Prostate gland (tissue), 2 donors: Measurements from ENCODE around the gene C6orf47. TPM values are rescaled to one million over a fixed set of nuclear protein-coding genes. Genes with fewer than 3 reads are reported as not detected.

ENCODE experiments used
- DNase-seq: peaks from one replicate; pipeline ENCODE4 v3.0.0-alpha.2; 2019; ENCODE audit warnings: low spot score
- H3K27ac ChIP-seq, 2 donors: fragments of 200-600 bp; sonication (generic); 2 replicates each; pipeline ENCODE4 v1.5.1; 2017 to 2019
- H3K27me3 ChIP-seq: fragments of 200-600 bp; sonication (generic); replicated peaks from 2 replicates; pipeline ENCODE4 v1.5.1; 2019; ENCODE audit not compliant: insufficient read depth
- H3K36me3 ChIP-seq, 2 donors: fragments of 200-600 bp; sonication (generic); 1 replicate in 1 of 2; 2 replicates in 1 of 2; pipeline versions ENCODE4 v1.5.1 to v1.8.1; 2017 to 2019
- H3K4me1 ChIP-seq: fragments of 200-600 bp; sonication (generic); replicated peaks from 2 replicates; pipeline ENCODE4 v1.5.1; 2019
- H3K4me3 ChIP-seq, 2 donors: fragments of 200-600 bp; sonication (generic); 2 replicates each; pipeline ENCODE4 v1.5.1; 2017 to 2019
- H3K9me3 ChIP-seq: fragments of 200-600 bp; sonication (generic); 2 replicates; pipeline ENCODE4 v1.5.1; 2017
- POLR2A ChIP-seq: fragments of 450-650 bp; IDR thresholded peaks from one replicate; pipeline ENCODE4 v1.6.1; 2016; ENCODE audit warnings: antibody characterized with exemption, mild to moderate bottlenecking
- POLR2AphosphoS5 ChIP-seq: sonication (generic); formaldehyde crosslinking; IDR thresholded peaks from one replicate; pipeline ENCODE4 v1.6.1; 2017; ENCODE audit warnings: antibody characterized with exemption
- WGBS: methylation state at CpG from one replicate; pipeline ENCODE4 v1.1.5; 2018; 5-methylcytosine and 5-hydroxymethylcytosine counted together
- intact Hi-C: fragments of 100-400 bp; cut with DNase I; formaldehyde crosslinking; loops from one replicate; pipeline ENCODE4 v1.14.2; 2022
- total RNA-seq, 2 donors: library from RNA; depleted of rRNA; stranded (reverse); fragments of >200 nt; gene quantifications; one replicate each; pipeline ENCODE4 v1.1.0, GENCODE V29; 2016
- TF ChIP-seq, protein P1 (sequence below), 4 experiments: fragments of 200-600 bp in 2 of 4; fragments of 450-650 bp in 2 of 4; sonication (generic) in 2 of 4; IDR thresholded peaks; 1 replicate in 3 of 4; 2 replicates in 1 of 4; pipeline ENCODE4 v1.5.1; 2016 to 2019; ENCODE audit warnings: antibody characterized with exemption in 4 of 4, mild to moderate bottlenecking in 2 of 4, moderate library complexity in 2 of 4

The C6orf47 gene
- total RNA-seq, 2 donors from 2014 or later, result 25.5 to 30.1 TPM

DNA sequence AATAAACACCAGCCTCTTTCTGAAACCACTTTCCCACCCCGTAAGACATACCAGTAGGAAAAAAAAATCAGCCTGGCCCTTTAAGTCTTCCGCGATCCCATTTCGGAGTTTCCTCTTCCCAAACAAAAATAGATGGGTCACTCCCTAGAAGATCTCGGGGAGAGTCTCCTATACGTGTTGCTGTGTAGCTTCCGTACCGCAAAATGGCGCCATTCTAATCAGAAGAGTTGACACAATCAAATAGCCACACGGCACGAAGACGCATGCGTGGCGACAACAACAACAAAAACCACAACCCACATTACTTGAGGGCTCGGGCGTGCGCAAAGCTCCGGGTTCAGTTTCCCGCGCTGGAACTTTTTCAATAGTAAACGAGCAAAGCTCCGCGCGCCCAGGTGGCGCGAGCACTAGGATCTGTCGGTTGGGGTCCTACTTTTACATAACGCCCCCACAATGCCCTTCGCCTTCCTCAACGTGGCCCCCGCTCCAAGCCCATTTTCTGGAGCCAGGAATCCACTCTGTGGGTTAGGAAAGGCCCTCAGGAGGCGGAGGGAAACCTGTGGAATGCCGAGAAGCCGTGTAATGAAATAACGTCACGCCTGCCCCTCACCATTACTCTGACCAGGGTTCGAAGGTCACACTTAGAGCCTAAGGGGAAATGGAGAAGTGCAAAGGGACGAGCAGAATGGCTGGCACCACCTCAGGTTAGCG, 4.4 kb upstream of the C6orf47 start, which contains the start of gene GPANK1:
Gene GPANK1 (minus strand): TSS at position 208 of the 711 bp plus-strand sequence. CDS start 519 bp downstream, outside the sequence.
- peaks cover 12 to 19% of the 10 kb centered on the region in 2 donors for H3K36me3 ChIP-seq

GRCh38 chr6:31663961-31664789, 3.6 kb upstream of the C6orf47 start:
- Histone ChIP-seq H3K4me3 (peak overlapping the region; percentile 65 to 92), H3K27me3 (no peaks in the 10 kb centered on the region), H3K4me1 (peaks cover 23% of the 10 kb centered on the region), H3K36me3 (peaks cover 7 to 15% of the 10 kb centered on the region in 2 donors), H3K27ac (peak overlapping the region; percentile 94 to 96), H3K9me3 (no peaks in the 10 kb centered on the region)
- TF ChIP-seq POLR2A (no peak), POLR2AphosphoS5 (no peak)
- TF ChIP-seq, protein P1, sequence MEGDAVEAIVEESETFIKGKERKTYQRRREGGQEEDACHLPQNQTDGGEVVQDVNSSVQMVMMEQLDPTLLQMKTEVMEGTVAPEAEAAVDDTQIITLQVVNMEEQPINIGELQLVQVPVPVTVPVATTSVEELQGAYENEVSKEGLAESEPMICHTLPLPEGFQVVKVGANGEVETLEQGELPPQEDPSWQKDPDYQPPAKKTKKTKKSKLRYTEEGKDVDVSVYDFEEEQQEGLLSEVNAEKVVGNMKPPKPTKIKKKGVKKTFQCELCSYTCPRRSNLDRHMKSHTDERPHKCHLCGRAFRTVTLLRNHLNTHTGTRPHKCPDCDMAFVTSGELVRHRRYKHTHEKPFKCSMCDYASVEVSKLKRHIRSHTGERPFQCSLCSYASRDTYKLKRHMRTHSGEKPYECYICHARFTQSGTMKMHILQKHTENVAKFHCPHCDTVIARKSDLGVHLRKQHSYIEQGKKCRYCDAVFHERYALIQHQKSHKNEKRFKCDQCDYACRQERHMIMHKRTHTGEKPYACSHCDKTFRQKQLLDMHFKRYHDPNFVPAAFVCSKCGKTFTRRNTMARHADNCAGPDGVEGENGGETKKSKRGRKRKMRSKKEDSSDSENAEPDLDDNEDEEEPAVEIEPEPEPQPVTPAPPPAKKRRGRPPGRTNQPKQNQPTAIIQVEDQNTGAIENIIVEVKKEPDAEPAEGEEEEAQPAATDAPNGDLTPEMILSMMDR (IDR thresholded peaks at IDR 0.05), result no peak
- DNase-seq, result no peak
- intact Hi-C loops, result no loop called here
- 12% methylated on average over 17 of the region's 17 CpGs for WGBS

More for the DNA sequence above, 4.4 kb upstream of the C6orf47 start, which contains the start of gene GPANK1:
- Histone ChIP-seq H3K27me3 (no peaks in the 10 kb centered on the region), H3K9me3 (no peaks in the 10 kb centered on the region), H3K27ac (peak within 1 kb of the TSS; percentile 94 to 96), H3K4me1 (peaks cover 17% of the 10 kb centered on the region), H3K4me3 (peak within 1 kb of the TSS; percentile 65 to 92)
- TF ChIP-seq POLR2A (peak; percentile 70), POLR2AphosphoS5 (peak; percentile 98)
- TF ChIP-seq, protein P1 (IDR thresholded peaks at IDR 0.05), result peak in 1 of 4 experiments; percentile 11
- intact Hi-C loops, result no loop called here
- peak; percentile 93 for DNase-seq
- WGBS, result under 1% methylated on average over 39 of the region's 39 CpGs

DNA sequence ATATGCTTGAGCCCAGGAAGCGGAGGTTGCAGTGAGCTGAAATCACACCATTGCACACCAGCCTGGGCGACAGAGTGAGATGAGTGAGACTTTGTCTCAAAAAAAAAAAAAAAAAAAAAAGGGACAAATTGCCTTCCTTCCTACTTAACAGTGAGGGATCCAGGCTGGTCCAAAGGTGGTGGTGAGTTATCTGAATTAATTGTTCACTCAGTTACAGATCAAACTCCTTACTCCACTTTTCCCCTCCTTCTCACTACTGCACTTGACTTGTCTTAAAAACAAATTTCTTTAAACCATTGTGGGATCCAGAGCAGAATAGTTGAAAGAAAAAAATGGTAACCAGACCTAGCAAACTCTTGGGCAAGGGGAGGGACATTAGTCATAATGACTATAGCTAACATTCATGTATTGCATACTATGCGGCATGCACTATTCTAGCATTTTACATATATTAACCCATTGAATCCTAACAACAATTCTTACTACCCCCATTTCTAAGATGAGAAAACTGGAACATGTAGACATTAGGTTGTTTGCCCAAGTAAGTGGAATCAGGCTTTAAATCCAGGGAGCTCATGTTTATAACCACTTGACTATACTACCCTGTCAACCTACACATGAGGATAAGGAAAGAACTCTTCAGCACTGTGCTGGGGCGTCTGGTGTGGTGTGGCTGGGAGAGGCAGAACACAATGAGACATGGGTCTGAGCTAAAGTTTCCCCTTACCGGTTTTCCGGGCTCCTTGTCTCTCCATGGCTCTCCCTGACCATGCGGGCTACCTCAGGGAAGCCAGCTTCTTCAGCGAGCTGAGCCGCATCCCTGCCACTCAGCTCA, 2.8 kb upstream of the C6orf47 start:
- H3K27me3 ChIP-seq, result no peaks in the 10 kb centered on the region
- peak overlapping the region; percentile 65 to 92 for H3K4me3 ChIP-seq
- peaks cover under 1 to 7% of the 10 kb centered on the region in 2 donors for H3K36me3 ChIP-seq
- H3K4me1 ChIP-seq, result peaks cover 31% of the 10 kb centered on the region
- no peak for DNase-seq
- 46% methylated on average over 9 of the region's 9 CpGs for WGBS
- peak overlapping the region; percentile 94 to 96 for H3K27ac ChIP-seq
- TF ChIP-seq POLR2AphosphoS5 (no peak), POLR2A (no peak)
- TF ChIP-seq, protein P1 (IDR thresholded peaks at IDR 0.05), result no peak
- H3K9me3 ChIP-seq, result no peaks in the 10 kb centered on the region
- intact Hi-C loops, result no loop called here

GRCh38 chr6:31662124-31662723, 1.6 kb upstream of the C6orf47 start:
- intact Hi-C loops, result no loop called here
- WGBS, result 83% methylated on average over 12 of the region's 12 CpGs
- H3K36me3 ChIP-seq, result no peaks in the 10 kb centered on the region
- H3K4me3 ChIP-seq, result no peak overlapping the region
- H3K27me3 ChIP-seq, result no peaks in the 10 kb centered on the region
- H3K4me1 ChIP-seq, result peaks cover 30% of the 10 kb centered on the region
- no peaks in the 10 kb centered on the region for H3K9me3 ChIP-seq
- no peak for DNase-seq
- no peak for TF ChIP-seq POLR2AphosphoS5
- TF ChIP-seq, protein P1 (IDR thresholded peaks at IDR 0.05), result no peak
- TF ChIP-seq POLR2A, result no peak
- H3K27ac ChIP-seq, result no peak overlapping the region
